ENCODE measurements around the gene EEF1E1.
A peak's percentile ranks its signal among the peaks of the same experiment; 100 is the strongest.

EEF1E1 gene

GRCh38 chr6:8087870-8088754 is 14.2 kb downstream of the EEF1E1 start:
- no peak for DNase-seq (ENCODE audit: low read depth in 2 of 2)

DNA sequence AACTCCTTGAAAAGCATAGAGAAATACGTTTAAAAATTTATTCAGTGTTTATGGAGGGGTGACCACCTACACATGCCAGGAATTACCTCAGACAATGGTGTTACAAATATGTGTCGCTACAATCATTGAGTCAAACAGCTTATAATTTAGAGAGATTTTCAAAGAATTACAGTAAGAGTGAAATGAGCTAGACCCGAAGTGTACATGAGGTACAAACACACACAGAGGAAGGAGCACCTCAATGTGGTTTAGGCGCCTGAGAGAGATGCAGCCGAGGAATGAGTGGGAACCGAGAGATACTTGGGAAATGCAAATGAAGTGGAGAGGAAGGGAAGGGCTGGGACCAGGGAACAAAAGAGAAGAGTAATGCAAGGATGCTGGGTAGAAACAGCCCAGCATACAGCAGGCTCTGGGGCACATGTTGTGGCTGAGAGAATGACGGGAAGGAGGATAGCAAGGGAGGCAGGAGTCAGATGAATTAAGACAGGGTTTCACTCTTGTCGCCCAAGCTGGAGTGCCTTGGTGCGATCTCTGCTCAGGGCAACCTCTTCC is 15.5 kb downstream of the EEF1E1 start:
- DNase-seq (ENCODE audit: low read depth in 2 of 2) = no peak

- no peak for DNase-seq (ENCODE audit: low read depth in 2 of 2)
Measured at GRCh38 chr6:8085053-8085511, 17.3 kb downstream of the EEF1E1 start.

GRCh38 chr6:8084586-8084985 is 17.8 kb downstream of the EEF1E1 start:
- DNase-seq (ENCODE audit: low read depth in 2 of 2) = no peak

- DNase-seq (ENCODE audit: low read depth in 2 of 2) = no peak
Measured at GRCh38 chr6:8082954-8083858, 19.1 kb downstream of the EEF1E1 start.

DNA sequence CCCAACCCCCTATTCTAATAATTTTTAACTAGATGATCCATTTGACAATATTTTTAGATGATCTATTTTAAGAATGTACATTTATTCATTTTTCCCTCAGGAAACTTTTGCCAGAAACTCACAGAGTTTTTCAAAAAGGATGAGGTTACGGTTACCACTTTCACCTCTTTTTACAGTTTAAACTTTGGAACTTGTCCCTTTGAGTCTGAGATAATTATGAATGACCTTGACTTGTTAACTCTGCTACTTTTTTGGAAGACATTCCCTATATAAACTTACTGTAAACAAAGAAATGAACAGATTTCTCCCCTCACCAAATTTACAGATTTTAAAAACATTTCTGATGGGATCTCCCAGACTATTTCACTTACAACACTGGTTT is 19.8 kb downstream of the EEF1E1 start:
- DNase-seq (ENCODE audit: low read depth in 2 of 2) = no peak

DNA sequence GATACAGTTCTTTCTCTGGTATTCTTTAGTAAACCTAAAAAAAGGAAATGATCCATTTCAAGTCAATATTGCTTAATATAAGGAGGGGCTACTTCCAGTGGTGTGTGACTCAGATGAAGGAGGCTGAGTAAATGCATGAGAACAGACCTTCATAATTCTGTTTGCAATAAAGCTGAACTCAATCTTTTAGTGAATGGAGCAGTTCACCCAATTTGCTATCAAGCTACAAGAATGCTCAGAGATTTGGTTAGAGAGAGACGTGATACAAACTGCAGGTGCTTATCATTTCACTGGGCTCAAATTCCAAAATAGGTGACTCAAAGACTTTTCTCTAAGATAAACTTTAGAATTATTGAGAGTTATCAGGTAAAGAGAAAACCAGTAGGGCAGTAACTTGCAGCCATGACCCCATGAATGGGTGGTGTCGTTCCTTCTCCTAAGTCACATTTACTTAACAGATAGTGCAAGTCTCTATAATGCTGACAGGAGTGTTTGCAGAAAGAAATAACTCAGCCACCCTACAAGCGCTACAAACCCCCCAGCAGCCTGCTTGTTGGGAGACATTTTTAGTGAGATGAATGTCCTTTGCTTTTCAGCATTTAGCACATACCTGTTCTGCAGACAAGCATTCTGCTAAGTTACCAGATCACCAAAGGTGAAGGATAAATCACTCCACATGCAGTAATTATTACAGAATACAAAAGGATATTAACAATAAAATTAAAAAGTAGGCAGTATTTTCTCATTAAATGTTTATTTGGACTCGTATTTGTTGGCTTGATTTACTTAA is 21.8 kb downstream of the EEF1E1 start:
- DNase-seq (ENCODE audit: low read depth in 2 of 2) = no peak

DNA sequence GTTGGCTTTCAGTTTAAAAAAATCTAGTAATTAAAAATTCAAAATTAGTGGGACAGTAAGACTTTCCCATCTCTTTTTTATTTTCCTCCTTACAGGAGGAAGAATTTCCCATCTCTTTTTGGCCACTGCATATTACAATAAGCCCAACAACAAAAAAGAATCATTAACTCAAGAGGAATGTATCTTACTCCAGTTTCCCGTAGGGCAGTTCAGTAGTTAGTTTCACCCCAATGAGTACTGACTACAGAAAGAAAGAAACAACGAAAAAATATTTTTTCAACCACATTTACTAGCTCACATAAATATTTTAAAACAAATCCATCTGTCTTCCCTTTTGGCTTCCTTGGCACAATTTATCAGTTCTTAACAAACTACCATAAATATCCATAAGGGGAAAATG is 23.2 kb downstream of the EEF1E1 start:
- DNase-seq (ENCODE audit: low read depth in 2 of 2) = no peak

GRCh38 chr6:8077991-8078390 is 24.4 kb downstream of the EEF1E1 start:
- DNase-seq (ENCODE audit: low read depth in 2 of 2) = no peak

DNA sequence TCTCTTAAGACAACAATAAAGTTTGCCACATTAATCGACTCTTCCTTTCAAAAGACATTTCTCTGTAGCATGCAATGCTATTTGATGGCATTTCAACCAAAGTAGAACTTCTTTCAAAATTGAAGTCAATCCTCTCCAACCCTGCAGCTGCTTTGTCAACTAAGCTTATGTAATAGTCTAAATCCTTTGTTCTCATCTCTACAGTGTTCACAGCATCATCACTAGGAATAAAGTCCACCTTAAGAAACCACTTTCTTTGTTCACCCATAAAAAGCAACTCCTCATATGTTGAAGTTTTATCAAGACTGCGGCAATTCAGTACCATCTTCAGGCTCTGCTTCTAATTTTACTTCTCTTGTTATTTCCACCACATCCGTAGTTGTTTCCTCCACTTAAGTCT is 26.6 kb downstream of the EEF1E1 start:
- no peak for DNase-seq (ENCODE audit: low read depth in 2 of 2)

GRCh38 chr6:8075185-8075584 is 27.2 kb downstream of the EEF1E1 start:
- DNase-seq (ENCODE audit: low read depth in 2 of 2) = no peak

GRCh38 chr6:8074213-8074612 is 28.1 kb downstream of the EEF1E1 start:
- DNase-seq (ENCODE audit: low read depth in 2 of 2) = no peak

DNA sequence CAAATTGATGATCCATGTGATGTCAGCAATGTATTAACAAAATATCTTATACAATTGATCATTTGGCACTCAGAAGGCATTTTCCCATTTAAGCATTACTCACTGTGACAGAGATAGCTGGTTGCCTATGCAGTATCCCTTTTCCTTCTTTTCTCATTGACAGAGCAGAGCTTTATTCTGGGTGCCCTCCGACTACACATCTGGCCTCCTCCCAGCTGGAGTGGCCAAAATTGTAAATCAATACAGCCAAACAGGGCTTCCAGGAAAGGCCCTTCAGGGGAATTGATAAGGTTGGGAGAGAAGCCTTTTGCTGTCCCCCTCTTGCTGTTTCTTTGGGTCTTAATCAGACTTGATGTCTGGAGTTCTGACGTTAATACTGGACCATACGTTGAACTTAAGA is 28.6 kb downstream of the EEF1E1 start:
- DNase-seq (ENCODE audit: low read depth in 2 of 2) = no peak

GRCh38 chr6:8070718-8071117 is 31.6 kb downstream of the EEF1E1 start:
- DNase-seq (ENCODE audit: low read depth in 2 of 2) = no peak

GRCh38 chr6:8069631-8070284 is 32.6 kb downstream of the EEF1E1 start:
- DNase-seq (ENCODE audit: low read depth in 2 of 2) = no peak

- DNase-seq (ENCODE audit: low read depth in 2 of 2) = no peak
Measured at GRCh38 chr6:8069151-8069550, 33.2 kb downstream of the EEF1E1 start.

GRCh38 chr6:8066108-8066507 is 36.2 kb downstream of the EEF1E1 start:
- no peak for DNase-seq (ENCODE audit: low read depth in 2 of 2)

DNA sequence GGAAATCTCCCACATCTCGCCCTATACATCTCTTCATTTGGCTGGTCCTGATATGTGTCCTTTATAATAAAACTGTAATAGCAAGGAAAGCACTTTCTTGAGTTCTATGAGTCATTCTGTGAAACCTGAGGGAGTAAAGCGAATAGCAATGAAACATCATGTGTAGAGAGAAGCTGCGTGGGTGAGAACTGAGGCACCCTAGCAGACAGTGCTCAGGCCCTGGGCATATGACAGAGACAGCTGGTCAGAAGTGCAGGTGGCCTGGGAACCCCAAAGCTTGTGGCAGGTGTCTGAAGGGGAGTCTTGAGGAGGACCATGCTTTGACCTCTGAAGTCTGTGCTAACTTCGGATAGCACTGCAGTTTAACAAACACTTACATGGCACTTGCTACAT is 36.8 kb downstream of the EEF1E1 start:
- DNase-seq (ENCODE audit: low read depth in 2 of 2) = peak; percentile 9 to 24

DNA sequence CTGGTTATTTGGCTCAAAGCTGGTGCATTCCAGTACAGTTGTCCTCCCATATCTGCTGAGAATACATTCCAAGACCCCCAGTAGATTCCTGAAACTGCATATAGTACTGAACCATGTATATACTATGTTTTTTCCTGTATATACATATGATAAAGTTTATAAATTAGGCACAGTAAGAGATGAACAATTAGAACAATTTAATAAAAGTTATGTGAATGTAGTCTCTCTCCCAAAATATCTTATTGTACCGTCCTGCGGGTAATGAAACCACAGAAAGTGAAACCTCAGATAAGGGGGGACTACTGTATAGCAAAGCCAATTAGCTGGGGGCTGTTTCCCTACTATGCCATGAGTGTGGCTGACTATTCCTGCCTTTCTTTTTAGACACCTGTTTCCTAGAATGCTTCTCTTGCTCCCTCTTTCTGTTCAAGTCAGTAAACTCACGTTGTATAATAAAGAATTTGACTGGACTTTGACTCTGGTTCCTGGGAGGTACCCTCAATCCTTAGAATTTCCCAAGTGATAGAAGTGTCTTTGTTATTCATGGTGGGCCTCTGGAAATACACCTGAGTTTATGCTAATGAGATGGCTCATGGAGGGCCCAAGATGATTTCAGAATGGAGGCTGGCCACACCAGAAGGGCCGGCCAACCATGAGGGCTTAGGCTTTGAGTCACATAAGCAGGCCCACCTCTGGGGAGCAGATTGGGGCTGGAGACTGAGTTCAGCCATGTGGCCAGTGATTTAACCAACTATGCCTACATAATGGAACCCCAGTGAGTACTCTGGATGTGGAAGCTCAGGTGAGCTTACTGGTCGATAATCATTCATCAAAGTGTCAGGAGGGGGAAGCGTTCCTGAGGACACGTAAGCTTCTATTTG is 37.5 kb downstream of the EEF1E1 start:
- no peak for DNase-seq (ENCODE audit: low read depth in 2 of 2)
